ENCODE results near the gene MRTFA.

GRCh38 chr22:40645579-40646197 lies 9.2 kb upstream of the MRTFA start:
- TF ChIP-seq CTCF (conservative IDR thresholded peaks at IDR 0.05; ENCODE audit: low read length) (no peak), EZH2phosphoT487 (IDR thresholded peaks at IDR 0.05; ENCODE audit: borderline replicate concordance, low read depth, low read length) (no peak)
